HepG2 (cell line): ENCODE data around the gene PPCDC.

Source experiments
- CHD2 ChIP-seq: IDR thresholded peaks from 2 replicates; pipeline ENCODE4 v1.6.1; 2011; ENCODE audit warnings: low read depth, low read length, improper control_type of control experiment
- PHB2 ChIP-seq: fragments of 450-650 bp; IDR thresholded peaks from 2 replicates; pipeline ENCODE4 v1.6.1; 2018; ENCODE audit not compliant: partially characterized antibody
- RFX1 ChIP-seq: fragments of 450-650 bp; IDR thresholded peaks from 2 replicates; pipeline ENCODE4 v1.6.1; 2017
- TARDBP ChIP-seq: sonication (generic); formaldehyde crosslinking; IDR thresholded peaks from 2 replicates; pipeline ENCODE4 v1.8.0; 2022; ENCODE audit warnings: mild to moderate bottlenecking, missing genetic modification reagents
- TBL1XR1 ChIP-seq: fragments of 150-350 bp; IDR thresholded peaks from 2 replicates; pipeline ENCODE4 v1.6.1; 2014; ENCODE audit warnings: borderline replicate concordance, low read length; ENCODE audit not compliant: partially characterized antibody
- ZNF256 ChIP-seq: sonication (generic); formaldehyde crosslinking; conservative IDR thresholded peaks from 2 replicates; pipeline ENCODE4 v1.4.0; 2020; ENCODE audit warnings: missing genetic modification reagents
- ZNF274 ChIP-seq: sonication (generic); formaldehyde crosslinking; IDR thresholded peaks from 2 replicates; pipeline ENCODE4 v1.5.1; 2020; ENCODE audit warnings: mild to moderate bottlenecking, missing genetic modification reagents
- ZNF768 ChIP-seq: sonication (generic); formaldehyde crosslinking; IDR thresholded peaks from 2 replicates; pipeline ENCODE4 v1.4.0; 2020; ENCODE audit warnings: missing genetic modification reagents
- ZZZ3 ChIP-seq: sonication (generic); formaldehyde crosslinking; IDR thresholded peaks from 2 replicates; pipeline ENCODE4 v1.4.0; 2020; ENCODE audit warnings: missing genetic modification reagents, mild to moderate bottlenecking, borderline replicate concordance
- TF ChIP-seq, protein P1 (sequence below): sonication (generic); formaldehyde crosslinking; IDR thresholded peaks from 2 replicates; pipeline ENCODE4 v1.5.0; 2020; ENCODE audit warnings: mild to moderate bottlenecking, missing genetic modification reagents, moderate library complexity
- TF ChIP-seq, protein P2 (sequence below): sonication (generic); formaldehyde crosslinking; IDR thresholded peaks from 2 replicates; pipeline ENCODE4 v1.8.1; 2022; ENCODE audit warnings: low read depth, mild to moderate bottlenecking, missing genetic modification reagents
- TF ChIP-seq, protein P3 (sequence below): IDR thresholded peaks from 2 replicates; pipeline ENCODE4 v1.6.1; 2012; ENCODE audit warnings: low read depth, low read length, improper control_type of control experiment

DNA sequence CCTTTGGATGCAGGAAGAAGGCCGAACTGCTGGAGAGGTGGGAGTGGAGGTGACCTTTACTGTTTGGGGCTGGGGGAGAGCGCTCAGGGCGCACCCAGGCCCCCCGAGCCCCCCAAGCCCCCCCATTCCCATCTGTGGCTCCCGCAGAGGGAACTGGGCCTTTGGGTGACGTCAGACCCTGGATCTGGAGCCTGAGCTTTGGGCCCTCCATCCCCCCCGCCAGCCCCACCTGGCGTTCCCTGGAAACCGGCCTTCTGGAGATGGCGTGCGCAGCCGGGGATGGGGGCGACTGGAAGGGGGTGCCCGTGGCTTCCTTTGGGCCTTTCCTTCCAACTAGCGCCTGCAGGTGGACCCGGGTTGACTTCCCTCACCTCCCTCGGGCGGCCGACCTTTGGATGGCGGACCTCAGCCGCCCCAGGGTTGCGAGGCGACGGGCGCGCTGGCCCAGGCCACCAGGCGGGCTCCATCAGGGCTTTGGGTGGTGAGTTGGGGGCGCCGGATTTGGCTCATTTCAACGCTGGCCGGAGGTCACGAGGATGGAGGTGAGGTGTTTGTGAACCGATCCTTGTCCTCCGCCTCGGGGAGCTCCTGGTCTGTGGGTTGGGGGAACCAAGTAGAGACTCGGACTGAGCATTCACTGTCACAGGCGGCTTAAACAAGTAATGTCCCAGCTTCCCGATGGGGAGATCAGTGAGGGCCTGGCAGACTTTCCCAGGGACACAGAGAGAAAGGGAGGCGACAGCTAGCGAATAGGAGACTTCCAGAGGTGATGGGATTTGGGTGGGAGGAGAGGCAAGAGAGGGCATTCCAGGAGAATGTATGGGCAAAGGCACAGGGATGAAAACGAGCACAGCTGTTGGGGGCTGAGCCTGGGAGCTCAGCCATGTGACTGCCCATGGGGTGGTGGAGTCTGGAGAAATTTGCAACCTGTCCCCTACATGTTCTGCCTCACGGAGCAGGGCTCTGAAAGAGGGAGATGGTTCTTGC lies 27.3 kb upstream of the PPCDC start:
- TF ChIP-seq ZNF256 (CRISPR knock-in tag) (no peak), TARDBP (CRISPR knock-in tag) (no peak), PHB2 (no peak), RFX1 (peak; percentile 22; the same call in 1 of the 2 replicates), ZNF274 (CRISPR knock-in tag) (no peak), CHD2 (no peak), TBL1XR1 (no peak), ZNF768 (0 out of 2 replicates have a peak, but pooled peaks have one; percentile 11), ZZZ3 (peak; percentile 30; the same call in 1 of the 2 replicates)
- TF ChIP-seq, protein P1, sequence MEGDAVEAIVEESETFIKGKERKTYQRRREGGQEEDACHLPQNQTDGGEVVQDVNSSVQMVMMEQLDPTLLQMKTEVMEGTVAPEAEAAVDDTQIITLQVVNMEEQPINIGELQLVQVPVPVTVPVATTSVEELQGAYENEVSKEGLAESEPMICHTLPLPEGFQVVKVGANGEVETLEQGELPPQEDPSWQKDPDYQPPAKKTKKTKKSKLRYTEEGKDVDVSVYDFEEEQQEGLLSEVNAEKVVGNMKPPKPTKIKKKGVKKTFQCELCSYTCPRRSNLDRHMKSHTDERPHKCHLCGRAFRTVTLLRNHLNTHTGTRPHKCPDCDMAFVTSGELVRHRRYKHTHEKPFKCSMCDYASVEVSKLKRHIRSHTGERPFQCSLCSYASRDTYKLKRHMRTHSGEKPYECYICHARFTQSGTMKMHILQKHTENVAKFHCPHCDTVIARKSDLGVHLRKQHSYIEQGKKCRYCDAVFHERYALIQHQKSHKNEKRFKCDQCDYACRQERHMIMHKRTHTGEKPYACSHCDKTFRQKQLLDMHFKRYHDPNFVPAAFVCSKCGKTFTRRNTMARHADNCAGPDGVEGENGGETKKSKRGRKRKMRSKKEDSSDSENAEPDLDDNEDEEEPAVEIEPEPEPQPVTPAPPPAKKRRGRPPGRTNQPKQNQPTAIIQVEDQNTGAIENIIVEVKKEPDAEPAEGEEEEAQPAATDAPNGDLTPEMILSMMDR (CRISPR knock-in tag) = peak; percentile 26; the same call in 1 of the 2 replicates
- TF ChIP-seq, protein P2, sequence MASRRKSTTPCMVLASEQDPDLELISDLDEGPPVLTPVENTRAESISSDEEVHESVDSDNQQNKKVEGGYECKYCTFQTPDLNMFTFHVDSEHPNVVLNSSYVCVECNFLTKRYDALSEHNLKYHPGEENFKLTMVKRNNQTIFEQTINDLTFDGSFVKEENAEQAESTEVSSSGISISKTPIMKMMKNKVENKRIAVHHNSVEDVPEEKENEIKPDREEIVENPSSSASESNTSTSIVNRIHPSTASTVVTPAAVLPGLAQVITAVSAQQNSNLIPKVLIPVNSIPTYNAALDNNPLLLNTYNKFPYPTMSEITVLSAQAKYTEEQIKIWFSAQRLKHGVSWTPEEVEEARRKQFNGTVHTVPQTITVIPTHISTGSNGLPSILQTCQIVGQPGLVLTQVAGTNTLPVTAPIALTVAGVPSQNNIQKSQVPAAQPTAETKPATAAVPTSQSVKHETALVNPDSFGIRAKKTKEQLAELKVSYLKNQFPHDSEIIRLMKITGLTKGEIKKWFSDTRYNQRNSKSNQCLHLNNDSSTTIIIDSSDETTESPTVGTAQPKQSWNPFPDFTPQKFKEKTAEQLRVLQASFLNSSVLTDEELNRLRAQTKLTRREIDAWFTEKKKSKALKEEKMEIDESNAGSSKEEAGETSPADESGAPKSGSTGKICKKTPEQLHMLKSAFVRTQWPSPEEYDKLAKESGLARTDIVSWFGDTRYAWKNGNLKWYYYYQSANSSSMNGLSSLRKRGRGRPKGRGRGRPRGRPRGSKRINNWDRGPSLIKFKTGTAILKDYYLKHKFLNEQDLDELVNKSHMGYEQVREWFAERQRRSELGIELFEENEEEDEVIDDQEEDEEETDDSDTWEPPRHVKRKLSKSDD (CRISPR knock-in tag) = no peak
- TF ChIP-seq, protein P3, sequence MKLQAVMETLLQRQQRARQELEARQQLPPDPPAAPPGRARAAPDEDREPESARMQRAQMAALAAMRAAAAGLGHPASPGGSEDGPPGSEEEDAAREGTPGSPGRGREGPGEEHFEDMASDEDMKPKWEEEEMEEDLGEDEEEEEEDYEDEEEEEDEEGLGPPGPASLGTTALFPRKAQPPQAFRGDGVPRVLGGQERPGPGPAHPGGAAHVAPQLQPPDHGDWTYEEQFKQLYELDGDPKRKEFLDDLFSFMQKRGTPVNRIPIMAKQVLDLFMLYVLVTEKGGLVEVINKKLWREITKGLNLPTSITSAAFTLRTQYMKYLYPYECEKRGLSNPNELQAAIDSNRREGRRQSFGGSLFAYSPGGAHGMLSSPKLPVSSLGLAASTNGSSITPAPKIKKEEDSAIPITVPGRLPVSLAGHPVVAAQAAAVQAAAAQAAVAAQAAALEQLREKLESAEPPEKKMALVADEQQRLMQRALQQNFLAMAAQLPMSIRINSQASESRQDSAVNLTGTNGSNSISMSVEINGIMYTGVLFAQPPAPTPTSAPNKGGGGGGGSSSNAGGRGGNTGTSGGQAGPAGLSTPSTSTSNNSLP = no peak
